ENCODE measurements around the gene PPP4R4.

DNA sequence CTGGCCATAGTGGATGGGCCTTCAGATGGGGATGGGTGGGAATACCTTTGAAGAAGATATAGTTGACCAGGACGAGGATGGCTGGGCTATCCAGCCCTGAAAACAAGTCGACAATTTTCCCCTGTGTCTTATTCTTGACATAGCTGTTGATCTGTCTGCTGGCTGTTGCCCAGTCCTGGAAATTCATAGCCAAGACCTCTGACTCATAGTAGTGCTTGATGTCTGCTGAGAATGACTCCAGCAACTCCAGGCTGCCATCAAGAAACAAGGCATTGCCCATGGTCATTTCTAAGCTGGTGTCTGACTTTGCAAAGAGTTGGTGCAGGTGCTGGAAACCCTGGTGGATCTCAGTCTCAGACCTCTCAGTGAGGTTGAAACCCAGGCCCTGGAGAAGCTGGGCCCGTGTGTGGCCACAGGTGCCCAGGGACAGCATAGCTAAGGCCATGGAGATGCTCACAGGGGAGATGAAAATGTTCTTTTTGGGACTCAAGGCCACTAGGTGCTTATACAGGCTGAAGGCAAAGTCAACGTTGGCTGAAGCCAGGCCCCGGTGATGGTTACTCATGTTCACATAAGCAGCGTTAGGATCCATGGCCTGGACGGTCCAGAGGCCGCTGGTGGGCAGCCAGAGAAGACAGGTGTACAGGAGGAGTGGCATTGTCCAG, 140.0 kb downstream of the PPP4R4 start:
- TF ChIP-seq ZNF274 (IDR thresholded peaks at IDR 0.05; ENCODE audit: low read depth, low read length) = no peak
- no peak for TF ChIP-seq SUZ12 (IDR thresholded peaks at IDR 0.05; ENCODE audit: extremely low read depth, insufficient read depth, insufficient read length)
- TF ChIP-seq YY1 (IDR thresholded peaks at IDR 0.05; ENCODE audit: insufficient read depth, insufficient read length) = no peak
